Spleen (tissue), 7 donors: ENCODE results near the gene PRKCH.

ENCODE experiments used
- POLR2A ChIP-seq, 3 donors: fragments of 450-650 bp; IDR thresholded peaks; one replicate each; pipeline ENCODE4 v1.5.1; 2017; ENCODE audit warnings: antibody characterized with exemption in 3 of 3, mild to moderate bottlenecking in 1 of 3
- POLR2AphosphoS5 ChIP-seq, 3 donors: sonication (generic); formaldehyde crosslinking; IDR thresholded peaks; one replicate each; pipeline ENCODE4 v1.5.1; 2017; ENCODE audit warnings: antibody characterized with exemption in 3 of 3
- TF ChIP-seq, protein P1 (sequence below), 11 experiments: fragments of 200-600 bp in 7 of 11; fragments of 450-650 bp in 4 of 11; sonication (generic) in 4 of 11; IDR thresholded peaks in 8 of 11; conservative IDR thresholded peaks in 3 of 11; 1 replicate in 7 of 11; 2 replicates in 4 of 11; pipeline versions ENCODE4 v1.4.0 to v1.8.0; 2016 to 2021; ENCODE audit warnings: antibody characterized with exemption in 11 of 11, inconsistent platforms in 4 of 11, mild to moderate bottlenecking in 1 of 11
- donor health status: DM: no; HTN: no; CAD: no; lungs with moderate emphysema.
- donor health status: DM: no; HTN: no; CAD: no.
- donor health status: DM: no; HTN: no; CAD: no.

DNA sequence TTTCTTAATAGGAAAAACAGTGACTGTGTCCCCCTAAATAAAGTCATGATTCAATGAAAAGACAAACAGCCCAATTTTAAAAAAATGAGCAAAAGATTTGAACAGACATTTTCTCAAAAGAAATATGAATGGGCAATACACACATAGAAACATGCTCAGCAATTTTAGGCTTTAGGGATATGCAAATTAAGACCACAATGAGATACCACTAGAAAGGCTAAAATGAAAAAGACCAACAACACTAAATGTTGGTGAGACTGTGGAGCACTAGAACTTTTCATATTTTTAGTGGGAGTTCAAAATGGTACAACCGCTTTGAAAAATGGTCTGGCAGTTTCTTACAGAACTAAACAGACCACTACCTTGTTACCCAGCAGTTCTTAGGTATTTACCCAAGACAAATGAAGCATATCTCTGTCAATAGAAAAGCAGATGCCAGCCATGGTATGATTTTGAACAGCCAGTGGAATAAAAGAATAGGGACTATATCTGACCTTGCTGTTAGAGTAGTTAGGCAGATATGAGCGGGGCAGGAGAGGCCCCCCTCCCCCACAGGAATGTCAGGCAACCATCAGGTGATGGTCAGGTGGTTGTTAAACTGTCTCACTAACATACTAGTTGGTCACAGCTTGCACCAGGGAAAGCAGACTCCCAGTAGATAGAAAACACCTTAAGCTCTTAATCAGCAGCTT lies 108.8 kb downstream of the PRKCH start:
- TF ChIP-seq, protein P1, sequence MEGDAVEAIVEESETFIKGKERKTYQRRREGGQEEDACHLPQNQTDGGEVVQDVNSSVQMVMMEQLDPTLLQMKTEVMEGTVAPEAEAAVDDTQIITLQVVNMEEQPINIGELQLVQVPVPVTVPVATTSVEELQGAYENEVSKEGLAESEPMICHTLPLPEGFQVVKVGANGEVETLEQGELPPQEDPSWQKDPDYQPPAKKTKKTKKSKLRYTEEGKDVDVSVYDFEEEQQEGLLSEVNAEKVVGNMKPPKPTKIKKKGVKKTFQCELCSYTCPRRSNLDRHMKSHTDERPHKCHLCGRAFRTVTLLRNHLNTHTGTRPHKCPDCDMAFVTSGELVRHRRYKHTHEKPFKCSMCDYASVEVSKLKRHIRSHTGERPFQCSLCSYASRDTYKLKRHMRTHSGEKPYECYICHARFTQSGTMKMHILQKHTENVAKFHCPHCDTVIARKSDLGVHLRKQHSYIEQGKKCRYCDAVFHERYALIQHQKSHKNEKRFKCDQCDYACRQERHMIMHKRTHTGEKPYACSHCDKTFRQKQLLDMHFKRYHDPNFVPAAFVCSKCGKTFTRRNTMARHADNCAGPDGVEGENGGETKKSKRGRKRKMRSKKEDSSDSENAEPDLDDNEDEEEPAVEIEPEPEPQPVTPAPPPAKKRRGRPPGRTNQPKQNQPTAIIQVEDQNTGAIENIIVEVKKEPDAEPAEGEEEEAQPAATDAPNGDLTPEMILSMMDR (IDR thresholded peaks at IDR 0.05 in 8 of 11, conservative IDR thresholded peaks at IDR 0.05 in 3 of 11), result no peak
- TF ChIP-seq POLR2A (IDR thresholded peaks at IDR 0.05), result no peak
- TF ChIP-seq POLR2AphosphoS5 (IDR thresholded peaks at IDR 0.05), result no peak
